Nephron progenitor cell (in vitro differentiated cells): Measurements from ENCODE around the gene CAMTA1.
A peak's percentile ranks its signal among the peaks of the same experiment; 100 is the strongest.

Experiments used
- DNase-seq: peaks from one replicate; pipeline ENCODE4 v3.0.0; 2021
- H3K27ac Mint-ChIP-seq: 2 replicates; pipeline ENCODE4 v1.8.0; 2021; ENCODE audit warnings: mild to moderate bottlenecking, moderate library complexity, mixed read lengths
- H3K27me3 Mint-ChIP-seq: 2 replicates; pipeline ENCODE4 v1.8.0; 2021; ENCODE audit warnings: mild to moderate bottlenecking, low read depth, mixed read lengths; ENCODE audit not compliant: poor library complexity
- H3K36me3 Mint-ChIP-seq: 2 replicates; pipeline ENCODE4 v1.8.0; 2021; ENCODE audit warnings: low read depth, mixed read lengths
- H3K4me1 Mint-ChIP-seq: 2 replicates; pipeline ENCODE4 v1.8.0; 2021; ENCODE audit warnings: mixed read lengths
- H3K4me3 Mint-ChIP-seq: 2 replicates; pipeline ENCODE4 v1.8.0; 2021; ENCODE audit warnings: mild to moderate bottlenecking, moderate library complexity, mixed read lengths
- H3K9me3 Mint-ChIP-seq: 2 replicates; pipeline ENCODE4 v1.8.0; 2021; ENCODE audit warnings: mild to moderate bottlenecking, moderate library complexity, mixed read lengths
- CTCF ChIP-seq: fragments of 200-600 bp; sonication (generic); IDR thresholded peaks from 2 replicates; pipeline ENCODE4 v1.5.0; 2021; ENCODE audit warnings: antibody characterized with exemption

The CAMTA1 gene

GRCh38 chr1:7070389-7071029, 285.3 kb downstream of the CAMTA1 start:
- peaks cover 20% of the 10 kb centered on the region for H3K4me1 Mint-ChIP-seq

GRCh38 chr1:7076117-7076516, 290.9 kb downstream of the CAMTA1 start:
- Mint-ChIP-seq H3K4me1 (no peaks in the 10 kb centered on the region), H3K4me3 (no peak overlapping the region), H3K9me3 (peaks cover 39% of the 10 kb centered on the region)

More at GRCh38 chr1:7070389-7071029, 285.3 kb downstream of the CAMTA1 start:
- peak; percentile 71 for DNase-seq
- H3K4me3 Mint-ChIP-seq: peak overlapping the region; percentile 76
- H3K9me3 Mint-ChIP-seq: no peaks in the 10 kb centered on the region
- H3K27ac Mint-ChIP-seq: no peak overlapping the region
- peaks cover 29% of the 10 kb centered on the region for H3K27me3 Mint-ChIP-seq
- H3K36me3 Mint-ChIP-seq: no peaks in the 10 kb centered on the region
- peak; percentile 82 for TF ChIP-seq CTCF

GRCh38 chr1:7076572-7076971, 291.3 kb downstream of the CAMTA1 start:
- Mint-ChIP-seq H3K27ac (no peak overlapping the region), H3K36me3 (no peaks in the 10 kb centered on the region), H3K4me1 (no peaks in the 10 kb centered on the region), H3K27me3 (peaks cover 5% of the 10 kb centered on the region), H3K4me3 (no peak overlapping the region), H3K9me3 (peaks cover 43% of the 10 kb centered on the region)
- DNase-seq: no peak
- no peak for TF ChIP-seq CTCF

More at GRCh38 chr1:7076117-7076516, 290.9 kb downstream of the CAMTA1 start:
- Mint-ChIP-seq H3K27me3 (peaks cover 5% of the 10 kb centered on the region), H3K27ac (no peak overlapping the region), H3K36me3 (no peaks in the 10 kb centered on the region)
- no peak for TF ChIP-seq CTCF
- no peak for DNase-seq

- Mint-ChIP-seq H3K9me3 (peaks cover 43% of the 10 kb centered on the region), H3K36me3 (no peaks in the 10 kb centered on the region), H3K27me3 (peaks cover 5% of the 10 kb centered on the region), H3K4me3 (no peak overlapping the region), H3K4me1 (no peaks in the 10 kb centered on the region), H3K27ac (no peak overlapping the region)
- TF ChIP-seq CTCF: no peak
- no peak for DNase-seq
Measured at GRCh38 chr1:7077136-7077535, 291.9 kb downstream of the CAMTA1 start.

DNA sequence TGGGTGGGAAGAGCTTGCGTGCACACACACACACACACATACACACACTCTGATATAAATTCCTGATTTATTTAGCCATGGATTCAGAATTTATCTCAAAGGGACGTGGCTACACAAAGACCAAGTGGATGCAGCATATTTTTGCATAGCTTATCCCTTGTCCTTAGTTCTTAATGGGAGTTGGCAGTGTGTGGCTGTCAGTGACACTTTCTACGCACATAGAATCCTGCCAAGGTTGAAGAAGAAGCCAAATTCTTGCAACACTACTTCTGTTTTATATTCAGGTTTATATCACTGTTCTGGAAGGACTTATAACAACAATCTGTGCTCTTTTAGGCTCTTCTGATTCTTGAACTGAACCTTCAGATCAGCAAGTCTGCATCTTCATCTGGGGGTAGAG, 292.7 kb downstream of the CAMTA1 start:
- Mint-ChIP-seq H3K4me3 (no peak overlapping the region), H3K4me1 (no peaks in the 10 kb centered on the region), H3K27ac (no peak overlapping the region), H3K9me3 (peaks cover 43% of the 10 kb centered on the region), H3K27me3 (peaks cover 3% of the 10 kb centered on the region), H3K36me3 (no peaks in the 10 kb centered on the region)
- TF ChIP-seq CTCF: no peak
- no peak for DNase-seq

GRCh38 chr1:7079637-7080036, 294.4 kb downstream of the CAMTA1 start:
- no peaks in the 10 kb centered on the region for H3K36me3 Mint-ChIP-seq
- no peak overlapping the region for H3K4me3 Mint-ChIP-seq
- DNase-seq: no peak
- no peaks in the 10 kb centered on the region for H3K4me1 Mint-ChIP-seq
- H3K9me3 Mint-ChIP-seq: peaks cover 43% of the 10 kb centered on the region
- H3K27me3 Mint-ChIP-seq: no peaks in the 10 kb centered on the region
- no peak overlapping the region for H3K27ac Mint-ChIP-seq
- no peak for TF ChIP-seq CTCF
